ENCODE data around the gene TFF3.

TFF3 gene

GRCh38 chr21:42313501-42313969 lies 1.7 kb downstream of the TFF3 start:
- Histone ChIP-seq H3K4me3 (ENCODE audit: low read depth in 1 of 5, low read length in 5 of 5) (no peak overlapping the region), H3K27me3 (ENCODE audit: control insufficient read depth in 5 of 5, insufficient read depth in 4 of 5, low read length in 5 of 5) (peaks cover 14 to 24% (median 16%) of the 10 kb centered on the region in 5 donors), H3K27ac (ENCODE audit: low read depth, low read length) (no peak overlapping the region), H3K9ac (ENCODE audit: low read length in 5 of 5) (no peak overlapping the region), H3K36me3 (ENCODE audit: control insufficient read depth in 5 of 5, insufficient read depth in 5 of 5, low read length in 5 of 5) (no peaks in the 10 kb centered on the region), H3K4me1 (ENCODE audit: control insufficient read depth in 5 of 5, insufficient read depth in 5 of 5, low read length in 5 of 5) (peaks cover 0 to 24% (median 5%) of the 10 kb centered on the region in 5 donors), H3K9me3 (ENCODE audit: control insufficient read depth in 5 of 5, low read length in 5 of 5) (no peaks in the 10 kb centered on the region)

- no peaks in the 10 kb centered on the region for H3K9me3 ChIP-seq (ENCODE audit: control insufficient read depth in 5 of 5, low read length in 5 of 5)
- no peaks in the 10 kb centered on the region for H3K36me3 ChIP-seq (ENCODE audit: control insufficient read depth in 5 of 5, insufficient read depth in 5 of 5, low read length in 5 of 5)
- peaks cover 0 to 24% (median 5%) of the 10 kb centered on the region in 5 donors for H3K4me1 ChIP-seq (ENCODE audit: control insufficient read depth in 5 of 5, insufficient read depth in 5 of 5, low read length in 5 of 5)
- no peak overlapping the region for H3K4me3 ChIP-seq (ENCODE audit: low read depth in 1 of 5, low read length in 5 of 5)
- no peak overlapping the region for H3K27ac ChIP-seq (ENCODE audit: low read depth, low read length)
- H3K27me3 ChIP-seq (ENCODE audit: control insufficient read depth in 5 of 5, insufficient read depth in 4 of 5, low read length in 5 of 5) = peaks cover 12 to 24% (median 16%) of the 10 kb centered on the region in 5 donors
- no peak overlapping the region for H3K9ac ChIP-seq (ENCODE audit: low read length in 5 of 5)
These were observed 2.5 kb downstream of the TFF3 start for GRCh38 chr21:42312626-42313104.

- Histone ChIP-seq H3K36me3 (ENCODE audit: control insufficient read depth in 5 of 5, insufficient read depth in 5 of 5, low read length in 5 of 5) (no peaks in the 10 kb centered on the region), H3K27ac (ENCODE audit: low read depth, low read length) (no peak overlapping the region), H3K27me3 (ENCODE audit: control insufficient read depth in 5 of 5, insufficient read depth in 4 of 5, low read length in 5 of 5) (peaks cover 13 to 23% (median 15%) of the 10 kb centered on the region in 5 donors), H3K9ac (ENCODE audit: low read length in 5 of 5) (no peak overlapping the region), H3K4me1 (ENCODE audit: control insufficient read depth in 5 of 5, insufficient read depth in 5 of 5, low read length in 5 of 5) (peaks cover 0 to 24% (median 5%) of the 10 kb centered on the region in 5 donors), H3K9me3 (ENCODE audit: control insufficient read depth in 5 of 5, low read length in 5 of 5) (no peaks in the 10 kb centered on the region), H3K4me3 (ENCODE audit: low read depth in 1 of 5, low read length in 5 of 5) (no peak overlapping the region)
These were observed 3.2 kb downstream of the TFF3 start for GRCh38 chr21:42311816-42312625.

- H3K27me3 ChIP-seq (ENCODE audit: control insufficient read depth in 5 of 5, insufficient read depth in 4 of 5, low read length in 5 of 5) = peaks cover 14 to 27% (median 16%) of the 10 kb centered on the region in 5 donors
- no peak overlapping the region for H3K4me3 ChIP-seq (ENCODE audit: low read depth in 1 of 5, low read length in 5 of 5)
- no peaks in the 10 kb centered on the region for H3K36me3 ChIP-seq (ENCODE audit: control insufficient read depth in 5 of 5, insufficient read depth in 5 of 5, low read length in 5 of 5)
- no peaks in the 10 kb centered on the region for H3K9me3 ChIP-seq (ENCODE audit: control insufficient read depth in 5 of 5, low read length in 5 of 5)
- no peak overlapping the region for H3K9ac ChIP-seq (ENCODE audit: low read length in 5 of 5)
- peaks cover 0 to 29% (median 5%) of the 10 kb centered on the region in 5 donors for H3K4me1 ChIP-seq (ENCODE audit: control insufficient read depth in 5 of 5, insufficient read depth in 5 of 5, low read length in 5 of 5)
- no peak overlapping the region for H3K27ac ChIP-seq (ENCODE audit: low read depth, low read length)
These were observed 4.0 kb downstream of the TFF3 start for GRCh38 chr21:42311160-42311559.

- Histone ChIP-seq H3K27me3 (ENCODE audit: control insufficient read depth in 5 of 5, insufficient read depth in 4 of 5, low read length in 5 of 5) (peaks cover 14 to 29% (median 16%) of the 10 kb centered on the region in 5 donors), H3K36me3 (ENCODE audit: control insufficient read depth in 5 of 5, insufficient read depth in 5 of 5, low read length in 5 of 5) (no peaks in the 10 kb centered on the region), H3K4me1 (ENCODE audit: control insufficient read depth in 5 of 5, insufficient read depth in 5 of 5, low read length in 5 of 5) (peaks cover 0 to 29% (median 5%) of the 10 kb centered on the region in 5 donors), H3K4me3 (ENCODE audit: low read depth in 1 of 5, low read length in 5 of 5) (no peak overlapping the region), H3K9me3 (ENCODE audit: control insufficient read depth in 5 of 5, low read length in 5 of 5) (no peaks in the 10 kb centered on the region), H3K9ac (ENCODE audit: low read length in 5 of 5) (no peak overlapping the region), H3K27ac (ENCODE audit: low read depth, low read length) (no peak overlapping the region)
These were observed 4.7 kb downstream of the TFF3 start for GRCh38 chr21:42310411-42311001.

- peaks cover 14 to 29% (median 16%) of the 10 kb centered on the region in 5 donors for H3K27me3 ChIP-seq (ENCODE audit: control insufficient read depth in 5 of 5, insufficient read depth in 4 of 5, low read length in 5 of 5)
- no peaks in the 10 kb centered on the region for H3K9me3 ChIP-seq (ENCODE audit: control insufficient read depth in 5 of 5, low read length in 5 of 5)
- peaks cover 0 to 29% (median 5%) of the 10 kb centered on the region in 5 donors for H3K4me1 ChIP-seq (ENCODE audit: control insufficient read depth in 5 of 5, insufficient read depth in 5 of 5, low read length in 5 of 5)
- no peak overlapping the region for H3K9ac ChIP-seq (ENCODE audit: low read length in 5 of 5)
- H3K36me3 ChIP-seq (ENCODE audit: control insufficient read depth in 5 of 5, insufficient read depth in 5 of 5, low read length in 5 of 5) = no peaks in the 10 kb centered on the region
- no peak overlapping the region for H3K4me3 ChIP-seq (ENCODE audit: low read depth in 1 of 5, low read length in 5 of 5)
- H3K27ac ChIP-seq (ENCODE audit: low read depth, low read length) = no peak overlapping the region
These were observed 5.4 kb downstream of the TFF3 start for GRCh38 chr21:42309753-42310213.

- H3K27ac ChIP-seq (ENCODE audit: low read depth, low read length) = no peak overlapping the region
- no peak overlapping the region for H3K9ac ChIP-seq (ENCODE audit: low read length in 5 of 5)
- H3K4me1 ChIP-seq (ENCODE audit: control insufficient read depth in 5 of 5, insufficient read depth in 5 of 5, low read length in 5 of 5) = peaks cover 0 to 29% (median 5%) of the 10 kb centered on the region in 5 donors
- no peaks in the 10 kb centered on the region for H3K36me3 ChIP-seq (ENCODE audit: control insufficient read depth in 5 of 5, insufficient read depth in 5 of 5, low read length in 5 of 5)
- H3K4me3 ChIP-seq (ENCODE audit: low read depth in 1 of 5, low read length in 5 of 5) = no peak overlapping the region
- no peaks in the 10 kb centered on the region for H3K9me3 ChIP-seq (ENCODE audit: control insufficient read depth in 5 of 5, low read length in 5 of 5)
- H3K27me3 ChIP-seq (ENCODE audit: control insufficient read depth in 5 of 5, insufficient read depth in 4 of 5, low read length in 5 of 5) = peaks cover 14 to 29% (median 16%) of the 10 kb centered on the region in 5 donors
These were observed 6.1 kb downstream of the TFF3 start for GRCh38 chr21:42308914-42309752.

- Histone ChIP-seq H3K9ac (ENCODE audit: low read length in 5 of 5) (no peak overlapping the region), H3K9me3 (ENCODE audit: control insufficient read depth in 5 of 5, low read length in 5 of 5) (no peaks in the 10 kb centered on the region), H3K27ac (ENCODE audit: low read depth, low read length) (no peak overlapping the region), H3K36me3 (ENCODE audit: control insufficient read depth in 5 of 5, insufficient read depth in 5 of 5, low read length in 5 of 5) (no peaks in the 10 kb centered on the region), H3K27me3 (ENCODE audit: control insufficient read depth in 5 of 5, insufficient read depth in 4 of 5, low read length in 5 of 5) (peaks cover 14 to 29% (median 16%) of the 10 kb centered on the region in 5 donors), H3K4me3 (ENCODE audit: low read depth in 1 of 5, low read length in 5 of 5) (no peak overlapping the region), H3K4me1 (ENCODE audit: control insufficient read depth in 5 of 5, insufficient read depth in 5 of 5, low read length in 5 of 5) (peaks cover 0 to 23% (median 5%) of the 10 kb centered on the region in 5 donors)
These were observed 6.9 kb downstream of the TFF3 start for GRCh38 chr21:42308161-42308913.

GRCh38 chr21:42307106-42307505 lies 8.1 kb downstream of the TFF3 start:
- Histone ChIP-seq H3K9me3 (ENCODE audit: control insufficient read depth in 5 of 5, low read length in 5 of 5) (no peaks in the 10 kb centered on the region), H3K9ac (ENCODE audit: low read length in 5 of 5) (no peak overlapping the region), H3K36me3 (ENCODE audit: control insufficient read depth in 5 of 5, insufficient read depth in 5 of 5, low read length in 5 of 5) (no peaks in the 10 kb centered on the region), H3K27ac (ENCODE audit: low read depth, low read length) (no peak overlapping the region), H3K4me1 (ENCODE audit: control insufficient read depth in 5 of 5, insufficient read depth in 5 of 5, low read length in 5 of 5) (peaks cover 0 to 33% (median 8%) of the 10 kb centered on the region in 5 donors), H3K27me3 (ENCODE audit: control insufficient read depth in 5 of 5, insufficient read depth in 4 of 5, low read length in 5 of 5) (peaks cover 9 to 29% (median 15%) of the 10 kb centered on the region in 5 donors), H3K4me3 (ENCODE audit: low read depth in 1 of 5, low read length in 5 of 5) (no peak overlapping the region)

All from subcutaneous abdominal adipose tissue (tissue), 5 donors.